Measurements from ENCODE around the gene SLC25A4.

The SLC25A4 gene

GRCh38 chr4:185122681-185123345, 20.3 kb upstream of the SLC25A4 start:
- DNase-seq, result no peak

GRCh38 chr4:185124006-185124405, 19.1 kb upstream of the SLC25A4 start:
- DNase-seq, result no peak

GRCh38 chr4:185127021-185127925, 15.8 kb upstream of the SLC25A4 start:
- no peak for DNase-seq

GRCh38 chr4:185128272-185129119, 14.6 kb upstream of the SLC25A4 start:
- DNase-seq, result peak; percentile 21

- peak; percentile 20 for DNase-seq
Measured at GRCh38 chr4:185134307-185134869, 8.7 kb upstream of the SLC25A4 start.

GRCh38 chr4:185137233-185137925, 5.7 kb upstream of the SLC25A4 start:
- no peak for DNase-seq

- no peak for DNase-seq
Measured at GRCh38 chr4:185138161-185138560, 4.9 kb upstream of the SLC25A4 start.

- no peak for DNase-seq
Measured at GRCh38 chr4:185139736-185140135, 3.3 kb upstream of the SLC25A4 start.

- DNase-seq, result no peak
Measured at GRCh38 chr4:185141777-185142176, 1.3 kb upstream of the SLC25A4 start.

GRCh38 chr4:185142564-185142911, 528 bp upstream of the SLC25A4 start:
- no peak for DNase-seq

GRCh38 chr4:185143601-185143969, 519 bp downstream of the SLC25A4 start:
- peak; percentile 9 for DNase-seq

GRCh38 chr4:185144601-185145240, 1.7 kb downstream of the SLC25A4 start:
- no peak for DNase-seq

GRCh38 chr4:185145572-185145971, 2.5 kb downstream of the SLC25A4 start:
- DNase-seq, result no peak

GRCh38 chr4:185149392-185149791, 6.3 kb downstream of the SLC25A4 start:
- no peak for DNase-seq

- no peak for DNase-seq
Measured at GRCh38 chr4:185151296-185151695, 8.2 kb downstream of the SLC25A4 start.

GRCh38 chr4:185165605-185166063, 22.6 kb downstream of the SLC25A4 start:
- no peak for DNase-seq

GRCh38 chr4:185167234-185167633, 24.2 kb downstream of the SLC25A4 start:
- DNase-seq, result no peak

- no peak for DNase-seq
Measured at GRCh38 chr4:185171373-185172071, 28.5 kb downstream of the SLC25A4 start.

- DNase-seq, result no peak
Measured at GRCh38 chr4:185179488-185179887, 36.4 kb downstream of the SLC25A4 start.

- DNase-seq, result no peak
Measured at GRCh38 chr4:185182239-185182638, 39.2 kb downstream of the SLC25A4 start.

- peak; percentile 50 for DNase-seq
Measured at GRCh38 chr4:185183622-185184281, 40.7 kb downstream of the SLC25A4 start.
